Tibial artery (tissue), 4 donors: ENCODE data around the gene PPP1R15A.
"Not testable (repeated sequence)": the region's sequence is repeated elsewhere in the genome, so short reads cannot be mapped to it uniquely, and the experiment has no call there.

Experiments
- DNase-seq, 2 donors: peaks; one replicate each; pipeline ENCODE4 v3.0.0-alpha.2; 2019
- H3K27ac ChIP-seq, 2 donors: fragments of 200-600 bp; sonication (generic) in 1 of 2; 1 replicate in 1 of 2; 2 replicates in 1 of 2; pipeline ENCODE4 v1.5.1; 2018 to 2019; ENCODE audit warnings: mild to moderate bottlenecking in 1 of 2
- H3K27me3 ChIP-seq, 2 donors: fragments of 200-600 bp; sonication (generic) in 1 of 2; one replicate each; pipeline versions ENCODE4 v1.5.1 to v1.6.0; 2016 to 2019
- H3K36me3 ChIP-seq, 3 donors: fragments of 200-600 bp; sonication (generic) in 2 of 3; one replicate each; pipeline ENCODE4 v1.5.1; 2016 to 2019; ENCODE audit warnings: mild to moderate bottlenecking in 2 of 3
- H3K4me1 ChIP-seq, 4 donors: fragments of 200-600 bp; sonication (generic) in 2 of 4; 1 replicate in 3 of 4; 2 replicates in 1 of 4; pipeline ENCODE4 v1.5.1; 2016 to 2019
- H3K4me3 ChIP-seq, 2 donors: fragments of 200-600 bp; sonication (generic) in 1 of 2; 1 replicate in 1 of 2; 2 replicates in 1 of 2; pipeline ENCODE4 v1.5.1; 2018 to 2019; ENCODE audit warnings: mild to moderate bottlenecking in 2 of 2
- H3K9me3 ChIP-seq, 3 donors: fragments of 200-600 bp; sonication (generic) in 1 of 3; one replicate each; pipeline ENCODE4 v1.5.1; 2016 to 2019
- CTCF ChIP-seq, 2 experiments: fragments of 200-600 bp in 1 of 2; fragments of 450-650 bp in 1 of 2; IDR thresholded peaks; one replicate each; pipeline ENCODE4 v1.5.1; 2017 to 2019; ENCODE audit warnings: antibody characterized with exemption in 2 of 2, mild to moderate bottlenecking in 1 of 2, moderate library complexity in 1 of 2
- intact Hi-C: fragments of 100-400 bp; cut with DNase I; formaldehyde crosslinking; loops from one replicate; pipeline ENCODE4 v1.15.0; 2023; ENCODE audit warnings: low total_unique reads

The PPP1R15A gene

GRCh38 chr19:48900477-48901406 lies 28.5 kb downstream of the PPP1R15A start:
- DNase-seq: no peak
- intact Hi-C loops: no loop called here
- peak overlapping the region; percentile 88 for H3K27ac ChIP-seq
- H3K9me3 ChIP-seq: no peaks in the 10 kb centered on the region
- peaks cover 16 to 29% (median 17%) of the 10 kb centered on the region in 3 donors for H3K36me3 ChIP-seq
- no peak for TF ChIP-seq CTCF (IDR thresholded peaks at IDR 0.05)
- H3K4me3 ChIP-seq: peak overlapping the region; percentile 67 to 81
- H3K4me1 ChIP-seq: peaks cover 0 to 40% (median 32%) of the 10 kb centered on the region in 4 donors
- H3K27me3 ChIP-seq: no peaks in the 10 kb centered on the region

DNA sequence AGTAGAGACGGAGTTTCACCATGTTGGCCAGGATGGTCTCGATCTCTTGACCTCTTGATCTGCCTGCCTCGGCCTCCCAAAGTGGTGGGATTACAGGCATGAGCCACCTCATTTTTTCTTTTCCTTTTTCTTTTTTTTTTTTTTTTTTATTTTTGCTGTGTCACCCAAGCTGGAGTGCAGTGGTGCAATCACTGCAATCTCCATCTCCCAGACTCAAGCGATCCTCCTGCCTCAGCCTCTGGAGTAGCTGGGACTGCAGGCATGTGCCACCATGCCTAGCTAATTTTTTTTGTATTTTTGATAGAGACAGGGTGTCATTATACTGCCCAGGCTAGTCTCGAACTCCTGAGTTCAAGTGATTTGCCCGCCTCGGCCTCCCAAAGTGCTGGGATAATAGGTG lies 30.1 kb downstream of the PPP1R15A start:
- H3K4me3 ChIP-seq, H3K27me3 ChIP-seq, intact Hi-C loops, DNase-seq, H3K27ac ChIP-seq, H3K9me3 ChIP-seq: not testable (repeated sequence)
- H3K36me3 ChIP-seq: peaks cover 28 to 44% (median 33%) of the 10 kb centered on the region in 3 donors
- peaks cover 0 to 34% (median 26%) of the 10 kb centered on the region in 4 donors for H3K4me1 ChIP-seq

- Histone ChIP-seq H3K4me1 (peaks cover 0 to 34% (median 26%) of the 10 kb centered on the region in 4 donors), H3K36me3 (peaks cover 36 to 59% (median 48%) of the 10 kb centered on the region in 3 donors)
- H3K27ac ChIP-seq, H3K4me3 ChIP-seq, H3K27me3 ChIP-seq, intact Hi-C loops, H3K9me3 ChIP-seq, DNase-seq: not testable (repeated sequence)
These were observed 31.6 kb downstream of the PPP1R15A start for GRCh38 chr19:48903788-48904187.

DNA sequence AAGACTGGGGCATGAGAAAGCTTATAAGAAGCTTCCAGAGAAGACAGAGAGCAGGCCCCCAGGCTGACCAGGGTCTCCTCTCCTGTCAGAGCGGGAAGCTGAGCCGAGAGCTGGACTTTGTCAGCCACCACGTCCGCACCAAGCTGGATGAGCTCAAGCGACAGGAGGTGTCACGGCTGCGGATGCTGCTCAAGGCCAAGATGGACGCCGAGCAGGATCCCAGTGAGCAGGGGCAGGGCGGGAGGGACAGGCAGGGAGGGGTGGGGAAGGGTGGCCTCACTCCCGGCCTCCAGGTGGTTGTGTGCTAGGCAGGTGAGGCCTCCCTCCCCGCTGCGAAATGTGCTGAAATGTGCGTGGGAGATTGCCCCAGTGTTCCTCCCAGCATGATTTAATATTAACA lies 33.4 kb downstream of the PPP1R15A start:
- intact Hi-C loops: no loop called here
- no peak for DNase-seq
- H3K9me3 ChIP-seq: no peaks in the 10 kb centered on the region
- TF ChIP-seq CTCF (IDR thresholded peaks at IDR 0.05): no peak
- peaks cover 55 to 78% (median 65%) of the 10 kb centered on the region in 3 donors for H3K36me3 ChIP-seq
- no peak overlapping the region for H3K27ac ChIP-seq
- H3K4me3 ChIP-seq: no peak overlapping the region
- H3K4me1 ChIP-seq: peaks cover 0 to 26% (median 23%) of the 10 kb centered on the region in 4 donors
- H3K27me3 ChIP-seq: no peaks in the 10 kb centered on the region

DNA sequence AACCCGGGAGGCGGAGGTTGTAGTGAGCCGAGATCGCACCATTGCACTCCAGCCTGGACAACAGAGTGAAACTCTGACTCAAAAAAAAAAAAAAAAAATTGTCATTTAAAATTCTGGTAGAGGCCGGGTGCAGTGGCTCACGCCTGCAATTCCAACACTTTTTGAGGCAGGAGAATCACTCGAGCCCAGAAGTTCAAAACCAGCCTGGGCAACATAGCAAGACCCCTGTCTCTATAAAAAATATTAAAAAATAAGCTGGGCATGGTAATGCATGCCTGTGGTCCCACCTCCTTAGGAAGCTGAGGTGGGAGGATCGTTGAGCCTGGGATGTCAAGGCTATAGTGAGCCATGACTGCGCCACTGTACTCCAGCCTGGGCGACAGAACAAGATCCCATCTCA lies 34.1 kb downstream of the PPP1R15A start:
- no peak for DNase-seq
- Histone ChIP-seq H3K4me3 (no peak overlapping the region), H3K9me3 (no peaks in the 10 kb centered on the region), H3K27ac (no peak overlapping the region), H3K27me3 (no peaks in the 10 kb centered on the region), H3K36me3 (peaks cover 61 to 84% (median 71%) of the 10 kb centered on the region in 3 donors), H3K4me1 (peaks cover 0 to 19% (median 17%) of the 10 kb centered on the region in 4 donors)
- intact Hi-C loops: no loop called here
- no peak for TF ChIP-seq CTCF (IDR thresholded peaks at IDR 0.05)

GRCh38 chr19:48907671-48908070 lies 35.5 kb downstream of the PPP1R15A start:
- no peak for TF ChIP-seq CTCF (IDR thresholded peaks at IDR 0.05)
- intact Hi-C loops: no loop called here
- DNase-seq: no peak
- Histone ChIP-seq H3K9me3 (no peaks in the 10 kb centered on the region), H3K27me3 (no peaks in the 10 kb centered on the region), H3K27ac (no peak overlapping the region), H3K36me3 (peaks cover 75 to 94% (median 84%) of the 10 kb centered on the region in 3 donors), H3K4me1 (peaks cover 0 to 7% (median 5%) of the 10 kb centered on the region in 4 donors), H3K4me3 (no peak overlapping the region)

- H3K27me3 ChIP-seq, H3K9me3 ChIP-seq, DNase-seq, H3K4me3 ChIP-seq, H3K27ac ChIP-seq, H3K4me1 ChIP-seq, intact Hi-C loops: not testable (repeated sequence)
- H3K36me3 ChIP-seq: peaks cover 89 to 100% (median 98%) of the 10 kb centered on the region in 3 donors
These were observed 37.3 kb downstream of the PPP1R15A start for GRCh38 chr19:48909424-48910077.
